Tibial nerve (tissue), 4 donors: Measurements from ENCODE around the gene PRRG4.

Experiments used
- CTCF ChIP-seq, 5 experiments: fragments of 200-600 bp in 3 of 5; fragments of 450-650 bp in 2 of 5; sonication (generic) in 3 of 5; IDR thresholded peaks; one replicate each; pipeline ENCODE4 v1.5.1; 2016 to 2019; ENCODE audit warnings: antibody characterized with exemption in 5 of 5, mild to moderate bottlenecking in 3 of 5, moderate library complexity in 2 of 5
- EP300 ChIP-seq, 2 donors: sonication (generic); formaldehyde crosslinking; IDR thresholded peaks; one replicate each; pipeline ENCODE4 v1.6.1; 2017; ENCODE audit warnings: antibody characterized with exemption in 2 of 2, mild to moderate bottlenecking in 1 of 2

- TF ChIP-seq CTCF (IDR thresholded peaks at IDR 0.05), result no peak
- TF ChIP-seq EP300 (IDR thresholded peaks at IDR 0.05), result no peak
These were observed 54.3 kb downstream of the PRRG4 start for GRCh38 chr11:32884023-32884422.
